Keratinocyte (primary cell): ENCODE measurements around the gene SLC12A1.

ENCODE experiments used
- CTCF ChIP-seq, 3 experiments: IDR thresholded peaks in 1 of 3; conservative IDR thresholded peaks in 1 of 3; optimal IDR thresholded peaks in 1 of 3; 2 replicates in 2 of 3; 3 replicates in 1 of 3; pipeline versions ENCODE3 to v1.5.1; 2011; ENCODE audit warnings: low read length in 3 of 3, mild to moderate bottlenecking in 3 of 3, moderate library complexity in 2 of 3, control low read depth in 1 of 3, inconsistent platforms in 1 of 3; ENCODE audit not compliant: insufficient read depth in 2 of 3; ENCODE audit errors: extremely low read depth in 1 of 3
- EZH2 ChIP-seq: IDR thresholded peaks from one replicate; pipeline ENCODE4 v1.6.1; 2012; ENCODE audit warnings: inconsistent platforms, mild to moderate bottlenecking, low read length, moderate library complexity

- TF ChIP-seq CTCF (optimal IDR thresholded peaks at IDR 0.05 in 1 of 3, IDR thresholded peaks at IDR 0.05 in 1 of 3, conservative IDR thresholded peaks at IDR 0.05 in 1 of 3; ENCODE audit: extremely low read depth in 1 of 3, insufficient read depth in 2 of 3, low read length in 3 of 3): no peak
- no peak for TF ChIP-seq EZH2
These were observed 107.1 kb downstream of the SLC12A1 start for GRCh38 chr15:48313216-48313615.
